Measurements from ENCODE around the gene NUDT5.

- TF ChIP-seq EZH2 (IDR thresholded peaks at IDR 0.05) (no peak), POLR2AphosphoS5 (IDR thresholded peaks at IDR 0.05; ENCODE audit: borderline replicate concordance, low read depth, low read length) (no peak)
Observed at GRCh38 chr10:12165036-12165435, 30.7 kb downstream of the NUDT5 start.

Measured in SK-N-MC (cell line).